ENCODE measurements around the gene TRIP10. TPM values are rescaled to one million over a fixed set of nuclear protein-coding genes. Genes with fewer than 3 reads are reported as not detected.

Gene TRIP10
- total RNA-seq, 4 donors from 2014 or later, result 25.5 to 80.7 (median 40.5) TPM

GRCh38 chr19:6779206-6779605 lies 39.7 kb downstream of the TRIP10 start:
- DNase-seq (ENCODE audit: low spot score in 2 of 2), result no peak
- H3K4me3 ChIP-seq, result no peak overlapping the region
- no peaks in the 10 kb centered on the region for H3K36me3 ChIP-seq
- no peak overlapping the region for H3K27ac ChIP-seq
- H3K4me1 ChIP-seq, result no peaks in the 10 kb centered on the region
- H3K9me3 ChIP-seq, result no peaks in the 10 kb centered on the region
- 56% methylated on average over 4 of the region's 4 CpGs for WGBS
- no peaks in the 10 kb centered on the region for H3K27me3 ChIP-seq
- no peak for TF ChIP-seq POLR2AphosphoS5 (IDR thresholded peaks at IDR 0.05)
- TF ChIP-seq CTCF (IDR thresholded peaks at IDR 0.05), result no peak
- TF ChIP-seq EP300 (IDR thresholded peaks at IDR 0.05), result no peak
- no peak for TF ChIP-seq POLR2A (IDR thresholded peaks at IDR 0.05)

- peaks cover 5% of the 10 kb centered on the region for H3K4me1 ChIP-seq
- no peaks in the 10 kb centered on the region for H3K9me3 ChIP-seq
- no peak for TF ChIP-seq CTCF (IDR thresholded peaks at IDR 0.05)
- no peak for TF ChIP-seq POLR2A (IDR thresholded peaks at IDR 0.05)
- no peak for TF ChIP-seq POLR2AphosphoS5 (IDR thresholded peaks at IDR 0.05)
- no peak for TF ChIP-seq EP300 (IDR thresholded peaks at IDR 0.05)
- no peaks in the 10 kb centered on the region for H3K27me3 ChIP-seq
- WGBS, result 96% methylated on average over 4 of the region's 4 CpGs
- H3K27ac ChIP-seq, result no peak overlapping the region
- DNase-seq (ENCODE audit: low spot score in 2 of 2), result no peak
- H3K36me3 ChIP-seq, result no peaks in the 10 kb centered on the region
- no peak overlapping the region for H3K4me3 ChIP-seq
Observed at GRCh38 chr19:6787393-6787792, 47.9 kb downstream of the TRIP10 start.

- H3K4me1 ChIP-seq, result peaks cover 5% of the 10 kb centered on the region
- WGBS, result 42% methylated on average over 4 of the region's 4 CpGs
- no peak overlapping the region for H3K27ac ChIP-seq
Observed at GRCh38 chr19:6788896-6789295, 49.4 kb downstream of the TRIP10 start.

GRCh38 chr19:6790194-6791128 lies 51.0 kb downstream of the TRIP10 start:
- no peak overlapping the region for H3K27ac ChIP-seq
- no peaks in the 10 kb centered on the region for H3K36me3 ChIP-seq
- H3K4me1 ChIP-seq, result peaks cover 5% of the 10 kb centered on the region
- no peak overlapping the region for H3K4me3 ChIP-seq
- 49% methylated on average over 5 of the region's 5 CpGs for WGBS
- no peak for DNase-seq (ENCODE audit: low spot score in 2 of 2)
- peaks cover 4% of the 10 kb centered on the region for H3K9me3 ChIP-seq
- H3K27me3 ChIP-seq, result no peaks in the 10 kb centered on the region
- TF ChIP-seq EP300 (IDR thresholded peaks at IDR 0.05) (no peak), POLR2A (IDR thresholded peaks at IDR 0.05) (no peak)

More at GRCh38 chr19:6788896-6789295, 49.4 kb downstream of the TRIP10 start:
- Histone ChIP-seq H3K27me3 (no peaks in the 10 kb centered on the region), H3K36me3 (no peaks in the 10 kb centered on the region), H3K9me3 (no peaks in the 10 kb centered on the region), H3K4me3 (no peak overlapping the region)
- DNase-seq (ENCODE audit: low spot score in 2 of 2), result no peak
- no peak for TF ChIP-seq CTCF (IDR thresholded peaks at IDR 0.05)

- H3K36me3 ChIP-seq, result no peaks in the 10 kb centered on the region
- WGBS, result 75% methylated on average over 6 of the region's 6 CpGs
- H3K4me3 ChIP-seq, result no peak overlapping the region
- no peak for DNase-seq (ENCODE audit: low spot score in 2 of 2)
- TF ChIP-seq POLR2AphosphoS5 (IDR thresholded peaks at IDR 0.05), result no peak
- no peak for TF ChIP-seq CTCF (IDR thresholded peaks at IDR 0.05)
- no peak for TF ChIP-seq EP300 (IDR thresholded peaks at IDR 0.05)
- TF ChIP-seq POLR2A (IDR thresholded peaks at IDR 0.05), result no peak
- no peak overlapping the region for H3K27ac ChIP-seq
- no peaks in the 10 kb centered on the region for H3K27me3 ChIP-seq
- H3K4me1 ChIP-seq, result peaks cover 5% of the 10 kb centered on the region
- H3K9me3 ChIP-seq, result peaks cover 4% of the 10 kb centered on the region
Observed at GRCh38 chr19:6791237-6791636, 51.8 kb downstream of the TRIP10 start.
